ENCODE results near the gene COQ6. TPM values are rescaled to one million over a fixed set of nuclear protein-coding genes. Genes with fewer than 3 reads are reported as not detected.

Gene COQ6
- polyA plus RNA-seq, 1 donor from 2014 or later = 82.3 TPM

GRCh38 chr14:73943083-73943482 is 7.0 kb upstream of the COQ6 start:
- no peaks in the 10 kb centered on the region for H3K9me3 ChIP-seq (ENCODE audit: low read length)
- H3K9ac ChIP-seq (ENCODE audit: low read length) = no peak overlapping the region
- no peak overlapping the region for H3K27ac ChIP-seq (ENCODE audit: low read length)
- H4K20me1 ChIP-seq (ENCODE audit: insufficient read depth) = no peaks in the 10 kb centered on the region
- H3K36me3 ChIP-seq (ENCODE audit: insufficient read depth, low read length) = no peaks in the 10 kb centered on the region
- H3K27me3 ChIP-seq (ENCODE audit: insufficient read depth, low read depth, low read length) = no peaks in the 10 kb centered on the region
- H3K4me3 ChIP-seq (ENCODE audit: low read length) = no peak overlapping the region
- no peaks in the 10 kb centered on the region for H3K9me2 ChIP-seq (ENCODE audit: insufficient read depth, low read length)
- no peaks in the 10 kb centered on the region for H3F3A ChIP-seq (ENCODE audit: insufficient read depth, low read length, poor library complexity, severe bottlenecking)
- no peak overlapping the region for H2AFZ ChIP-seq (ENCODE audit: low read depth, low read length)
- H3K79me2 ChIP-seq (replicated peaks; ENCODE audit: insufficient read depth, low read length) = no peaks in the 10 kb centered on the region
- H3K4me2 ChIP-seq (ENCODE audit: low read length) = no peak overlapping the region
- TF ChIP-seq MXI1 (conservative IDR thresholded peaks at IDR 0.05; ENCODE audit: poor library complexity, severe bottlenecking) (no peak), RAD21 (conservative IDR thresholded peaks at IDR 0.05) (no peak), SMC3 (conservative IDR thresholded peaks at IDR 0.05; ENCODE audit: poor library complexity) (no peak)

GRCh38 chr14:73944432-73945158 is 5.5 kb upstream of the COQ6 start:
- no peaks in the 10 kb centered on the region for H3K9me2 ChIP-seq (ENCODE audit: insufficient read depth, low read length)
- no peaks in the 10 kb centered on the region for H4K20me1 ChIP-seq (ENCODE audit: insufficient read depth)
- no peaks in the 10 kb centered on the region for H3K79me2 ChIP-seq (replicated peaks; ENCODE audit: insufficient read depth, low read length)
- H3K27ac ChIP-seq (ENCODE audit: low read length) = no peak overlapping the region
- no peak overlapping the region for H2AFZ ChIP-seq (ENCODE audit: low read depth, low read length)
- no peaks in the 10 kb centered on the region for H3K27me3 ChIP-seq (ENCODE audit: insufficient read depth, low read depth, low read length)
- no peaks in the 10 kb centered on the region for H3K36me3 ChIP-seq (ENCODE audit: insufficient read depth, low read length)
- TF ChIP-seq TAF1 (IDR thresholded peaks at IDR 0.05; ENCODE audit: low read depth) (no peak), SMC3 (conservative IDR thresholded peaks at IDR 0.05; ENCODE audit: poor library complexity) (no peak), EZH2 (IDR thresholded peaks at IDR 0.05; ENCODE audit: borderline replicate concordance, insufficient read depth, low read length, poor library complexity, severe bottlenecking) (no peak), RAD21 (conservative IDR thresholded peaks at IDR 0.05) (no peak), EP300 (conservative IDR thresholded peaks at IDR 0.05; ENCODE audit: poor library complexity, severe bottlenecking) (no peak), POLR2AphosphoS5 (IDR thresholded peaks at IDR 0.05) (no peak), MXI1 (conservative IDR thresholded peaks at IDR 0.05; ENCODE audit: poor library complexity, severe bottlenecking) (no peak)
- TF ChIP-seq, protein P1, sequence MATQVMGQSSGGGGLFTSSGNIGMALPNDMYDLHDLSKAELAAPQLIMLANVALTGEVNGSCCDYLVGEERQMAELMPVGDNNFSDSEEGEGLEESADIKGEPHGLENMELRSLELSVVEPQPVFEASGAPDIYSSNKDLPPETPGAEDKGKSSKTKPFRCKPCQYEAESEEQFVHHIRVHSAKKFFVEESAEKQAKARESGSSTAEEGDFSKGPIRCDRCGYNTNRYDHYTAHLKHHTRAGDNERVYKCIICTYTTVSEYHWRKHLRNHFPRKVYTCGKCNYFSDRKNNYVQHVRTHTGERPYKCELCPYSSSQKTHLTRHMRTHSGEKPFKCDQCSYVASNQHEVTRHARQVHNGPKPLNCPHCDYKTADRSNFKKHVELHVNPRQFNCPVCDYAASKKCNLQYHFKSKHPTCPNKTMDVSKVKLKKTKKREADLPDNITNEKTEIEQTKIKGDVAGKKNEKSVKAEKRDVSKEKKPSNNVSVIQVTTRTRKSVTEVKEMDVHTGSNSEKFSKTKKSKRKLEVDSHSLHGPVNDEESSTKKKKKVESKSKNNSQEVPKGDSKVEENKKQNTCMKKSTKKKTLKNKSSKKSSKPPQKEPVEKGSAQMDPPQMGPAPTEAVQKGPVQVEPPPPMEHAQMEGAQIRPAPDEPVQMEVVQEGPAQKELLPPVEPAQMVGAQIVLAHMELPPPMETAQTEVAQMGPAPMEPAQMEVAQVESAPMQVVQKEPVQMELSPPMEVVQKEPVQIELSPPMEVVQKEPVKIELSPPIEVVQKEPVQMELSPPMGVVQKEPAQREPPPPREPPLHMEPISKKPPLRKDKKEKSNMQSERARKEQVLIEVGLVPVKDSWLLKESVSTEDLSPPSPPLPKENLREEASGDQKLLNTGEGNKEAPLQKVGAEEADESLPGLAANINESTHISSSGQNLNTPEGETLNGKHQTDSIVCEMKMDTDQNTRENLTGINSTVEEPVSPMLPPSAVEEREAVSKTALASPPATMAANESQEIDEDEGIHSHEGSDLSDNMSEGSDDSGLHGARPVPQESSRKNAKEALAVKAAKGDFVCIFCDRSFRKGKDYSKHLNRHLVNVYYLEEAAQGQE (IDR thresholded peaks at IDR 0.05; ENCODE audit: borderline replicate concordance) = no peak
- TF ChIP-seq, protein P2, sequence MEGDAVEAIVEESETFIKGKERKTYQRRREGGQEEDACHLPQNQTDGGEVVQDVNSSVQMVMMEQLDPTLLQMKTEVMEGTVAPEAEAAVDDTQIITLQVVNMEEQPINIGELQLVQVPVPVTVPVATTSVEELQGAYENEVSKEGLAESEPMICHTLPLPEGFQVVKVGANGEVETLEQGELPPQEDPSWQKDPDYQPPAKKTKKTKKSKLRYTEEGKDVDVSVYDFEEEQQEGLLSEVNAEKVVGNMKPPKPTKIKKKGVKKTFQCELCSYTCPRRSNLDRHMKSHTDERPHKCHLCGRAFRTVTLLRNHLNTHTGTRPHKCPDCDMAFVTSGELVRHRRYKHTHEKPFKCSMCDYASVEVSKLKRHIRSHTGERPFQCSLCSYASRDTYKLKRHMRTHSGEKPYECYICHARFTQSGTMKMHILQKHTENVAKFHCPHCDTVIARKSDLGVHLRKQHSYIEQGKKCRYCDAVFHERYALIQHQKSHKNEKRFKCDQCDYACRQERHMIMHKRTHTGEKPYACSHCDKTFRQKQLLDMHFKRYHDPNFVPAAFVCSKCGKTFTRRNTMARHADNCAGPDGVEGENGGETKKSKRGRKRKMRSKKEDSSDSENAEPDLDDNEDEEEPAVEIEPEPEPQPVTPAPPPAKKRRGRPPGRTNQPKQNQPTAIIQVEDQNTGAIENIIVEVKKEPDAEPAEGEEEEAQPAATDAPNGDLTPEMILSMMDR (IDR thresholded peaks at IDR 0.05; ENCODE audit: poor library complexity, severe bottlenecking) = no peak
- no peak overlapping the region for H3K4me2 ChIP-seq (ENCODE audit: low read length)
- no peaks in the 10 kb centered on the region for H3F3A ChIP-seq (ENCODE audit: insufficient read depth, low read length, poor library complexity, severe bottlenecking)
- H3K9ac ChIP-seq (ENCODE audit: low read length) = no peak overlapping the region
- no peaks in the 10 kb centered on the region for H3K9me3 ChIP-seq (ENCODE audit: low read length)
- H3K4me3 ChIP-seq (ENCODE audit: low read length) = no peak overlapping the region

All from neural cell (in vitro differentiated cells).